LNCaP clone FGC (cell line): ENCODE data around the gene MRGPRX2.

ENCODE experiments used
- DNase-seq: peaks from one replicate; pipeline ENCODE4 v3.0.0-alpha.2; 2011; ENCODE audit warnings: low read depth
- H3K4me3 ChIP-seq: 2 replicates; pipeline ENCODE4 v1.5.1; 2011; ENCODE audit warnings: mild to moderate bottlenecking, low read depth, low read length, control low read depth
- CTCF ChIP-seq: IDR thresholded peaks from 2 replicates; pipeline ENCODE4 v1.5.1; 2012; ENCODE audit warnings: mild to moderate bottlenecking; ENCODE audit not compliant: control insufficient read depth, insufficient read depth; ENCODE audit errors: extremely low read depth

MRGPRX2 gene

GRCh38 chr11:19060629-19061028, at the start of gene MRGPRX2:
MRGPRX2 (minus strand) TSS chr11:19060717; CDS start chr11:19056402, 4,315 bp downstream.
- no peak for TF ChIP-seq CTCF

GRCh38 chr11:19110295-19110694, 49.8 kb upstream of the MRGPRX2 start:
- DNase-seq, result no peak
- no peak overlapping the region for H3K4me3 ChIP-seq
- TF ChIP-seq CTCF, result no peak

More at GRCh38 chr11:19060629-19061028, at the start of gene MRGPRX2:
- no peak within 1 kb of the TSS for H3K4me3 ChIP-seq
- DNase-seq, result no peak

GRCh38 chr11:19107125-19107524, 46.6 kb upstream of the MRGPRX2 start:
- TF ChIP-seq CTCF, result no peak
- no peak for DNase-seq
- no peak overlapping the region for H3K4me3 ChIP-seq

GRCh38 chr11:19105011-19105410, 44.5 kb upstream of the MRGPRX2 start:
- no peak overlapping the region for H3K4me3 ChIP-seq
- DNase-seq, result no peak
- TF ChIP-seq CTCF, result no peak

GRCh38 chr11:19102521-19102900, 42.0 kb upstream of the MRGPRX2 start:
- TF ChIP-seq CTCF, result no peak
- no peak overlapping the region for H3K4me3 ChIP-seq
- no peak for DNase-seq

- TF ChIP-seq CTCF, result no peak
- no peak for DNase-seq
- no peak overlapping the region for H3K4me3 ChIP-seq
Measured at GRCh38 chr11:19101796-19102520, 41.4 kb upstream of the MRGPRX2 start.

GRCh38 chr11:19100885-19101284, 40.4 kb upstream of the MRGPRX2 start:
- TF ChIP-seq CTCF, result no peak
- DNase-seq, result no peak
- no peak overlapping the region for H3K4me3 ChIP-seq
